Endodermal cell (in vitro differentiated cells): ENCODE results near the gene BRCA1. TPM values are rescaled to one million over a fixed set of nuclear protein-coding genes. Genes with fewer than 3 reads are reported as not detected.
"Not testable (repeated sequence)": the region's sequence is repeated elsewhere in the genome, so short reads cannot be mapped to it uniquely, and the experiment has no call there.

Experiments used
- DNase-seq: peaks from one replicate; pipeline ENCODE4 v3.0.0-alpha.2; 2017
- H3K27ac ChIP-seq: 2 replicates; pipeline ENCODE4 v1.5.1; 2013; ENCODE audit warnings: mild to moderate bottlenecking, low read depth, low read length, moderate library complexity
- H3K27me3 ChIP-seq: 2 replicates; pipeline ENCODE4 v1.6.1; 2013; ENCODE audit warnings: mild to moderate bottlenecking, low read length, moderate library complexity; ENCODE audit not compliant: insufficient read depth, control insufficient read depth, poor library complexity, severe bottlenecking
- H3K36me3 ChIP-seq: 2 replicates; pipeline ENCODE4 v1.7.0; 2013; ENCODE audit warnings: mild to moderate bottlenecking, low read length, moderate library complexity; ENCODE audit not compliant: control insufficient read depth, insufficient read depth
- H3K4me1 ChIP-seq: one replicate; pipeline ENCODE4 v1.7.0; 2013; ENCODE audit warnings: low read length; ENCODE audit not compliant: control insufficient read depth, insufficient read depth
- H3K4me3 ChIP-seq: 2 replicates; pipeline ENCODE4 v1.5.1; 2013; ENCODE audit warnings: mild to moderate bottlenecking, low read length, moderate library complexity
- H3K9ac ChIP-seq: 2 replicates; pipeline ENCODE4 v1.6.1; 2013; ENCODE audit warnings: mild to moderate bottlenecking, low read length, moderate library complexity; ENCODE audit not compliant: poor library complexity, severe bottlenecking; ENCODE audit errors: extremely low read depth
- H3K9me3 ChIP-seq: 2 replicates; pipeline ENCODE4 v1.6.1; 2013; ENCODE audit warnings: mild to moderate bottlenecking, low read length, moderate library complexity; ENCODE audit not compliant: control insufficient read depth
- H3K27ac Mint-ChIP-seq: 2 replicates; pipeline ENCODE4 v1.8.0; 2020; ENCODE audit warnings: mixed read lengths
- H3K27me3 Mint-ChIP-seq: 2 replicates; pipeline ENCODE4 v1.8.0; 2021; ENCODE audit warnings: mild to moderate bottlenecking, mixed read lengths; ENCODE audit not compliant: insufficient read depth
- H3K36me3 Mint-ChIP-seq: 2 replicates; pipeline ENCODE4 v1.8.0; 2020; ENCODE audit warnings: low read depth, mixed read lengths
- H3K4me1 Mint-ChIP-seq: 2 replicates; pipeline ENCODE4 v1.8.0; 2020; ENCODE audit warnings: mixed read lengths
- H3K4me3 Mint-ChIP-seq: 2 replicates; pipeline ENCODE4 v1.8.0; 2020; ENCODE audit warnings: mild to moderate bottlenecking, moderate library complexity, mixed read lengths
- H3K9me3 Mint-ChIP-seq: 2 replicates; pipeline ENCODE4 v1.8.0; 2020; ENCODE audit warnings: mild to moderate bottlenecking, mixed read lengths
- WGBS, 2 experiments: methylation state at CpG; one replicate each; pipeline versions ENCODE4 v1.1.5 to v1.1.7; 2013; ENCODE audit warnings: missing lambda C conversion rate in 2 of 2, mixed read lengths in 1 of 2; ENCODE audit not compliant: insufficient coverage in 1 of 2, insufficient read length in 1 of 2; 5-methylcytosine and 5-hydroxymethylcytosine counted together
- total RNA-seq, 2 donors: library from RNA; stranded (reverse); fragmentation: NEBNext Ultra II Directional in 1 of 2; extraction: Animal tissue kit (Norgen Biotek cat#: 25700) in 1 of 2; gene quantifications; 2 replicates in 1 of 2; 3 replicates in 1 of 2; pipeline ENCODE4 v1.2.1, GENCODE V29; 2021
- TF ChIP-seq, protein P1 (sequence below): fragments of 200-600 bp; sonication (generic); conservative IDR thresholded peaks from 2 replicates; pipeline ENCODE4 v1.5.0; 2021; ENCODE audit warnings: antibody characterized with exemption, mild to moderate bottlenecking

Gene BRCA1
- total RNA-seq, 2 donors from 2014 or later: 45.4 to 59.0 TPM

DNA sequence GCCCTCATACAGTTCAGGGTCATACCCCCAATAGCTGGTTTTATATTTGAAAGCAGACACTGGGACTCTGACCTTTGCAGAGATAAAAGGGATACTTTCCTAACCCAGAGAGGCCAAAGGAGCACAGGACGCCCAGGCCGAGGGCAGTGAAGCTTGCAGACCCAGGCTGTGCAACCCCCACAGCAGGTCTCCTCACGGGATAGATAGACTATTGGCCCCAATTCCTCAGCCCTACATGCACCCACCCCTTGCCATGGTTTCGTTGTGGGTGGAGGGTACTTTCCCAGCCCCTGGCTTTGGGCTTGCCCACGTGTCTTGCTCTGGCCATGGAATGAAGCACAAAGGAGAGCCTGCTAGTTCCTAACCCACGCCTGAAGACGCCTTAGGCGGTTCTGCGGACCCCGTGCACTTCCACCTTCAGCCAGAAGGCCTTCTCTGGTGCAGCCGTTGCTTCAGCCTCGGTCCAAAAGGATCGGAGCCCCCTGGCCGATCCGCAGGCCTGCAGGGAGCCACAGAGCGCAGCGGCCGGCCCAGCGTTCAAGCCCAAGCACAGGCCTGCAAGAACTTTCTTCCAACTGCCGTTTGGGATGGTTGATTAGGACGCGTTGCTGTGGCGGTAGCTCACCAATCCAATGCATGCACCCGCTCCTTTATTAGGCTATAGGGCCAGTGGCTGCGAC lies 9.8 kb upstream of the BRCA1 start:
- TF ChIP-seq, protein P1, sequence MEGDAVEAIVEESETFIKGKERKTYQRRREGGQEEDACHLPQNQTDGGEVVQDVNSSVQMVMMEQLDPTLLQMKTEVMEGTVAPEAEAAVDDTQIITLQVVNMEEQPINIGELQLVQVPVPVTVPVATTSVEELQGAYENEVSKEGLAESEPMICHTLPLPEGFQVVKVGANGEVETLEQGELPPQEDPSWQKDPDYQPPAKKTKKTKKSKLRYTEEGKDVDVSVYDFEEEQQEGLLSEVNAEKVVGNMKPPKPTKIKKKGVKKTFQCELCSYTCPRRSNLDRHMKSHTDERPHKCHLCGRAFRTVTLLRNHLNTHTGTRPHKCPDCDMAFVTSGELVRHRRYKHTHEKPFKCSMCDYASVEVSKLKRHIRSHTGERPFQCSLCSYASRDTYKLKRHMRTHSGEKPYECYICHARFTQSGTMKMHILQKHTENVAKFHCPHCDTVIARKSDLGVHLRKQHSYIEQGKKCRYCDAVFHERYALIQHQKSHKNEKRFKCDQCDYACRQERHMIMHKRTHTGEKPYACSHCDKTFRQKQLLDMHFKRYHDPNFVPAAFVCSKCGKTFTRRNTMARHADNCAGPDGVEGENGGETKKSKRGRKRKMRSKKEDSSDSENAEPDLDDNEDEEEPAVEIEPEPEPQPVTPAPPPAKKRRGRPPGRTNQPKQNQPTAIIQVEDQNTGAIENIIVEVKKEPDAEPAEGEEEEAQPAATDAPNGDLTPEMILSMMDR: no peak
- Mint-ChIP-seq H3K27ac (no peak overlapping the region), H3K4me1 (no peaks in the 10 kb centered on the region), H3K9me3 (no peaks in the 10 kb centered on the region), H3K4me3 (no peak overlapping the region), H3K36me3 (peaks cover 44% of the 10 kb centered on the region), H3K27me3 (no peaks in the 10 kb centered on the region)
- peak; percentile 66 for DNase-seq
- 95 to 98% methylated on average over 16 to 25 of the region's 25 CpGs for WGBS, 2 experiments
- H3K4me3 ChIP-seq: no peak overlapping the region
- no peaks in the 10 kb centered on the region for H3K9me3 ChIP-seq
- H3K27me3 ChIP-seq: no peaks in the 10 kb centered on the region
- no peak overlapping the region for H3K27ac ChIP-seq
- no peaks in the 10 kb centered on the region for H3K4me1 ChIP-seq
- H3K36me3 ChIP-seq: peaks cover 14% of the 10 kb centered on the region
- H3K9ac ChIP-seq: no peak overlapping the region

DNA sequence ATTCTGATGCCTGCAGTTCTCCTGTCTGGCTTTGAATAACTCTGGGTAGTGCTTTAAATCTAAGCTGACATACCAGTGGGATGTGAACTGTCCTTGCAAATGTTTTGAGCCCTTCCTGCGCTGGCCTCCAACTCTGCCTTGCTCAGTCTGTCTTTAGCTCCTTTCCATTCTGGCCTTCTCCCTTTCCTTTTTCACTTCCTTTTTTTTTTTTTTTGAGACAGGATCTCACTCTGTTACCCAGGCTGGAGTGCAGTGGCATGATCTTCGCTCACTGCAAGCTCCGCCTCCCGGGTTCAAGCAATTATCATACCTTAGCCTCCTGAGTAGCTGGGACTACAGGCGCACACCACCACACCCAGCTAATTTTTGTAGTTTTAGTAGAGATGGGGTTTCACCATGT lies 8.3 kb upstream of the BRCA1 start:
- H3K4me1 Mint-ChIP-seq, H3K9me3 Mint-ChIP-seq, DNase-seq, H3K4me3 Mint-ChIP-seq, H3K27ac Mint-ChIP-seq, H3K9me3 ChIP-seq, H3K4me3 ChIP-seq, H3K27me3 ChIP-seq, H3K27me3 Mint-ChIP-seq, H3K27ac ChIP-seq, H3K4me1 ChIP-seq, H3K9ac ChIP-seq: not testable (repeated sequence)
- H3K36me3 Mint-ChIP-seq: peaks cover 54% of the 10 kb centered on the region
- WGBS, 2 experiments: 91% methylated on average over 5 of the region's 5 CpGs; no CpG with 5 or more reads in 1 of the 2 experiments
- H3K36me3 ChIP-seq: peaks cover 15% of the 10 kb centered on the region

DNA sequence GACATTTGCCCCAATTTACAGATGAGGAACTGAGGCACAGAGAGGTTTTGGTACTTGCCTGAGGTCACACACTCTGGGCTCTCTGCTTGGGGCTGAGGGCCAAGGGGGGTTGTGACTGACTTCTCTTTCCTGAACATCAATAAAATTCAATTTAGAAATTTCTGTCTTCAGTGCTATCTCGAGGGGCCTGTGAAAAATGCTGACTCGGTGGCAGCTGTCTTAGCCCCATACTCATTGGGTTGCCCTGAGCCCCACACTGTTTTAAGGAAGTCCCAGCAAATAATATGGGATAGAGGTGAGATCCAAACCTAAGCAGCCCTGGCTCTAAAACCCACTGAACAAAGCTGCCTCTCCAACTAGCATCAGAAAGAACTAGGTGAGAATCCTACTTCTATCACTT lies 7.0 kb upstream of the BRCA1 start:
- H3K27me3 Mint-ChIP-seq: no peaks in the 10 kb centered on the region
- H3K9me3 ChIP-seq: no peaks in the 10 kb centered on the region
- H3K36me3 ChIP-seq: peaks cover 20% of the 10 kb centered on the region
- no peak overlapping the region for H3K27ac Mint-ChIP-seq
- 82 to 93% methylated on average over 2 of the region's 2 CpGs for WGBS, 2 experiments
- TF ChIP-seq, protein P1: no peak
- no peak overlapping the region for H3K4me3 ChIP-seq
- no peaks in the 10 kb centered on the region for H3K4me1 ChIP-seq
- no peak overlapping the region for H3K4me3 Mint-ChIP-seq
- no peak overlapping the region for H3K9ac ChIP-seq
- peaks cover 5% of the 10 kb centered on the region for H3K9me3 Mint-ChIP-seq
- H3K27ac ChIP-seq: no peak overlapping the region
- no peak for DNase-seq
- no peaks in the 10 kb centered on the region for H3K4me1 Mint-ChIP-seq
- H3K27me3 ChIP-seq: no peaks in the 10 kb centered on the region
- H3K36me3 Mint-ChIP-seq: peaks cover 66% of the 10 kb centered on the region

DNA sequence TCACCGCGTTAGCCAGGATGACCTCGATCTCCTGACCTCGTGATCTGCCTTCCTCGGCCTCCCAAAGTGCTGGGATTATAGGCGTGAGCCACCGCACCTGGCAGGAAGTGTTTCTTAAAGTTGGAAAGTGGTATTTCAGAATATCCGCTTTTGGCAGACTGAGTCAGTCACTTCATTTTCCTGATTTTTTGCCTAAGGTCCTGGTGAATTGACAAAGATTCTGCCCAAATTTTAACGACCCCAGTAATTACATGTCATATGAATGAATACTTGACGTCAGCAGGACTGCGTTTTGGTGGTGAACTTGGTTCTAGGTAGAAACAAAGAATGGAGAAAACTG lies 4.5 kb upstream of the BRCA1 start:
- H3K4me3 Mint-ChIP-seq: no peak overlapping the region
- H3K36me3 Mint-ChIP-seq: peaks cover 59% of the 10 kb centered on the region
- peaks cover 11% of the 10 kb centered on the region for H3K9me3 Mint-ChIP-seq
- peaks cover 20% of the 10 kb centered on the region for H3K36me3 ChIP-seq
- peak; percentile 25 for DNase-seq
- 97 to 98% methylated on average over 11 of the region's 11 CpGs for WGBS, 2 experiments
- H3K4me3 ChIP-seq: no peak overlapping the region
- no peak overlapping the region for H3K9ac ChIP-seq
- TF ChIP-seq, protein P1: no peak
- no peak overlapping the region for H3K27ac ChIP-seq
- no peak overlapping the region for H3K27ac Mint-ChIP-seq
- no peaks in the 10 kb centered on the region for H3K27me3 ChIP-seq
- peaks cover 5% of the 10 kb centered on the region for H3K4me1 Mint-ChIP-seq
- no peaks in the 10 kb centered on the region for H3K4me1 ChIP-seq
- H3K9me3 ChIP-seq: no peaks in the 10 kb centered on the region
- H3K27me3 Mint-ChIP-seq: no peaks in the 10 kb centered on the region

DNA sequence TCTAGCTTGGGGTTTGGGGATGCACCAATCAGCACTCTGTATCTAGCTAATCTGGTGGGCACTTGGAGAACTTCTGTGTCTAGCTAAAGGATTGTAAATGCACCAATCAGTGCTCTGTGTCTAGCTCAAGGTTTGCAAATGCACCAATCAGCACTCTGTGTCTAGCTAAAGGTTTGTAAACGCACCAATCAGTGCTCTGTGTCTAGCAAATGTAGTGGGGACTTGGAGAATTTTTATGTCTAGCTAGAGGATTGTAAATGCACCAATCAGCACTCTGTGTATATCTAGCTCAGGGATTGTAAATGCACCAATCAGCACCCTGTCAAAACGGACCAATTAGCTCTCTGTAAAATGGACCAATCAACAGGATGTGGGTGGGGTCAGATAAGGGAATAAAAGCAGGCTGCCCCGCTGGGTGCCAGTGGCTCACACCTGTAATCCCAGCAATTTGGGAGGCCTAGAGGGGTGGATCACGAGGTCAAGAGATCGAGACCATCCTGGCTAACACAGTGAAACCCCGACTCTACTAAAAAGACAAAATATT lies 2.2 kb upstream of the BRCA1 start:
- peak overlapping the region; percentile 41 for H3K4me3 Mint-ChIP-seq
- H3K36me3 ChIP-seq: peaks cover 11% of the 10 kb centered on the region
- WGBS, 2 experiments: 93 to 94% methylated on average over 4 to 6 of the region's 6 CpGs
- not testable (repeated sequence) for H3K27me3 ChIP-seq, H3K4me1 ChIP-seq, H3K4me1 Mint-ChIP-seq, H3K27ac ChIP-seq, H3K27ac Mint-ChIP-seq, H3K9me3 ChIP-seq, H3K4me3 ChIP-seq, H3K27me3 Mint-ChIP-seq, H3K9ac ChIP-seq
- H3K9me3 Mint-ChIP-seq: peaks cover 11% of the 10 kb centered on the region
- DNase-seq: peak; percentile 46
- H3K36me3 Mint-ChIP-seq: peaks cover 43% of the 10 kb centered on the region
